Measurements from ENCODE around the gene PCED1A. TPM values are rescaled to one million over a fixed set of nuclear protein-coding genes. Genes with fewer than 3 reads are reported as not detected.

PCED1A gene
- polyA plus RNA-seq (2013) = 31.4 and 32.3 TPM in 2 replicates

GRCh38 chr20:2840138-2840966, at the start of gene PCED1A, which contains the start of gene VPS16:
Gene PCED1A (minus strand): TSS chr20:2840655. CDS start chr20:2839912, 743 bp downstream.
Gene VPS16 (plus strand): TSS chr20:2840745. CDS start chr20:2840775, 30 bp downstream.
- no CpG with 5 or more reads among the region's 98 CpGs for WGBS (ENCODE audit: extremely low coverage, insufficient coverage, insufficient read length)
- peak within 1 kb of the TSS; percentile 99 for H3K4me2 ChIP-seq (ENCODE audit: low read length)

GRCh38 chr20:2889797-2890196, 49.3 kb upstream of the PCED1A start:
- Histone ChIP-seq H3K27ac (ENCODE audit: low read depth, low read length) (no peak overlapping the region), H3K9me3 (ENCODE audit: insufficient read depth, low read depth, low read length) (no peaks in the 10 kb centered on the region), H3K23ac (ENCODE audit: low read length) (no peak overlapping the region), H3K9ac (ENCODE audit: low read length) (no peak overlapping the region), H3K36me3 (ENCODE audit: control insufficient read depth in 1 of 2, insufficient read depth in 2 of 2, low read length in 2 of 2) (no peaks in the 10 kb centered on the region), H2BK120ac (ENCODE audit: insufficient read depth, low read length, poor library complexity) (no peak overlapping the region), H4K91ac (ENCODE audit: low read depth, low read length) (no peak overlapping the region), H3K4me3 (ENCODE audit: low read depth, low read length) (no peak overlapping the region), H3K14ac (ENCODE audit: low read length) (no peak overlapping the region), H3K27me3 (ENCODE audit: insufficient read depth, low read length) (no peaks in the 10 kb centered on the region), H2AFZ (ENCODE audit: insufficient read depth, low read length, poor library complexity) (no peak overlapping the region), H3K4me2 (ENCODE audit: low read length) (no peak overlapping the region), H3K18ac (ENCODE audit: low read length) (no peak overlapping the region), H3K4me1 (ENCODE audit: control insufficient read depth in 1 of 2, insufficient read depth in 2 of 2, low read length in 2 of 2) (no peaks in the 10 kb centered on the region), H3K79me2 (ENCODE audit: control insufficient read depth, insufficient read depth, low read length, poor library complexity) (no peaks in the 10 kb centered on the region), H4K12ac (ENCODE audit: low read depth, low read length) (no peak overlapping the region), H2AK5ac (ENCODE audit: low read length) (no peak overlapping the region), H2BK12ac (ENCODE audit: low read length) (no peak overlapping the region), H4K8ac (ENCODE audit: low read depth, low read length) (no peak overlapping the region), H3K79me1 (ENCODE audit: low read length) (no peaks in the 10 kb centered on the region), H2BK5ac (ENCODE audit: low read depth, low read length, poor library complexity) (no peak overlapping the region), H3K4ac (ENCODE audit: low read depth, low read length) (no peak overlapping the region)
- no CpG with 5 or more reads among the region's 3 CpGs for WGBS (ENCODE audit: extremely low coverage, insufficient coverage, insufficient read length)
- DNase-seq = no peak

More at GRCh38 chr20:2840138-2840966, at the start of gene PCED1A, which contains the start of gene VPS16:
- peak within 1 kb of the TSS; percentile 90 for H2BK120ac ChIP-seq (ENCODE audit: insufficient read depth, low read length, poor library complexity)
- H2BK12ac ChIP-seq (ENCODE audit: low read length) = no peak within 1 kb of the TSS
- H2BK5ac ChIP-seq (ENCODE audit: low read depth, low read length, poor library complexity) = peak within 1 kb of the TSS; percentile 75
- H3K4me1 ChIP-seq (ENCODE audit: control insufficient read depth in 1 of 2, insufficient read depth in 2 of 2, low read length in 2 of 2) = peaks cover 6 to 9% of the 10 kb centered on the region in 2 experiments
- H4K8ac ChIP-seq (ENCODE audit: low read depth, low read length) = peak within 1 kb of the TSS; percentile 99
- peak within 1 kb of the TSS; percentile 94 for H4K91ac ChIP-seq (ENCODE audit: low read depth, low read length)
- no peak within 1 kb of the TSS for H3K23ac ChIP-seq (ENCODE audit: low read length)
- H3K4me3 ChIP-seq (ENCODE audit: low read depth, low read length) = peak within 1 kb of the TSS; percentile 79
- H2AFZ ChIP-seq (ENCODE audit: insufficient read depth, low read length, poor library complexity) = peak within 1 kb of the TSS; percentile 87
- H3K79me1 ChIP-seq (ENCODE audit: low read length) = peaks cover 9% of the 10 kb centered on the region
- peak; percentile 83 to 87 for DNase-seq
- peaks cover 6% of the 10 kb centered on the region for H3K79me2 ChIP-seq (ENCODE audit: control insufficient read depth, insufficient read depth, low read length, poor library complexity)
- peak within 1 kb of the TSS; percentile 75 for H3K4ac ChIP-seq (ENCODE audit: low read depth, low read length)
- H3K27ac ChIP-seq (ENCODE audit: low read depth, low read length) = peak within 1 kb of the TSS; percentile 28
- peak within 1 kb of the TSS; percentile 98 for H4K12ac ChIP-seq (ENCODE audit: low read depth, low read length)
- H3K18ac ChIP-seq (ENCODE audit: low read length) = peak within 1 kb of the TSS; percentile 95
- H3K9me3 ChIP-seq (ENCODE audit: insufficient read depth, low read depth, low read length) = peaks cover 1% of the 10 kb centered on the region
- peak within 1 kb of the TSS; percentile 96 for H3K14ac ChIP-seq (ENCODE audit: low read length)
- H3K27me3 ChIP-seq (ENCODE audit: insufficient read depth, low read length) = no peaks in the 10 kb centered on the region
- H3K9ac ChIP-seq (ENCODE audit: low read length) = peak within 1 kb of the TSS; percentile 90
- H2AK5ac ChIP-seq (ENCODE audit: low read length) = peak within 1 kb of the TSS; percentile 87
- peaks cover 9 to 16% of the 10 kb centered on the region in 2 experiments for H3K36me3 ChIP-seq (ENCODE audit: control insufficient read depth in 1 of 2, insufficient read depth in 2 of 2, low read length in 2 of 2)

- no peak overlapping the region for H3K27ac ChIP-seq (ENCODE audit: low read depth, low read length)
- H3K14ac ChIP-seq (ENCODE audit: low read length) = no peak overlapping the region
- no peak for DNase-seq
- no peak overlapping the region for H2BK12ac ChIP-seq (ENCODE audit: low read length)
- no peak overlapping the region for H4K8ac ChIP-seq (ENCODE audit: low read depth, low read length)
- no peaks in the 10 kb centered on the region for H3K36me3 ChIP-seq (ENCODE audit: control insufficient read depth in 1 of 2, insufficient read depth in 2 of 2, low read length in 2 of 2)
- H3K4me2 ChIP-seq (ENCODE audit: low read length) = no peak overlapping the region
- no peak overlapping the region for H2BK120ac ChIP-seq (ENCODE audit: insufficient read depth, low read length, poor library complexity)
- no peaks in the 10 kb centered on the region for H3K4me1 ChIP-seq (ENCODE audit: control insufficient read depth in 1 of 2, insufficient read depth in 2 of 2, low read length in 2 of 2)
- no peak overlapping the region for H3K9ac ChIP-seq (ENCODE audit: low read length)
- H4K91ac ChIP-seq (ENCODE audit: low read depth, low read length) = no peak overlapping the region
- no peak overlapping the region for H4K12ac ChIP-seq (ENCODE audit: low read depth, low read length)
- H3K27me3 ChIP-seq (ENCODE audit: insufficient read depth, low read length) = no peaks in the 10 kb centered on the region
- no peak overlapping the region for H2AFZ ChIP-seq (ENCODE audit: insufficient read depth, low read length, poor library complexity)
- no peak overlapping the region for H3K4ac ChIP-seq (ENCODE audit: low read depth, low read length)
- no peaks in the 10 kb centered on the region for H3K9me3 ChIP-seq (ENCODE audit: insufficient read depth, low read depth, low read length)
- H2AK5ac ChIP-seq (ENCODE audit: low read length) = no peak overlapping the region
- no peak overlapping the region for H2BK5ac ChIP-seq (ENCODE audit: low read depth, low read length, poor library complexity)
- H3K4me3 ChIP-seq (ENCODE audit: low read depth, low read length) = no peak overlapping the region
- no CpG with 5 or more reads among the region's 1 CpG for WGBS (ENCODE audit: extremely low coverage, insufficient coverage, insufficient read length)
- H3K79me2 ChIP-seq (ENCODE audit: control insufficient read depth, insufficient read depth, low read length, poor library complexity) = no peaks in the 10 kb centered on the region
- no peak overlapping the region for H3K23ac ChIP-seq (ENCODE audit: low read length)
- H3K18ac ChIP-seq (ENCODE audit: low read length) = no peak overlapping the region
- H3K79me1 ChIP-seq (ENCODE audit: low read length) = no peaks in the 10 kb centered on the region
Measured at GRCh38 chr20:2889209-2889608, 48.8 kb upstream of the PCED1A start.

DNA sequence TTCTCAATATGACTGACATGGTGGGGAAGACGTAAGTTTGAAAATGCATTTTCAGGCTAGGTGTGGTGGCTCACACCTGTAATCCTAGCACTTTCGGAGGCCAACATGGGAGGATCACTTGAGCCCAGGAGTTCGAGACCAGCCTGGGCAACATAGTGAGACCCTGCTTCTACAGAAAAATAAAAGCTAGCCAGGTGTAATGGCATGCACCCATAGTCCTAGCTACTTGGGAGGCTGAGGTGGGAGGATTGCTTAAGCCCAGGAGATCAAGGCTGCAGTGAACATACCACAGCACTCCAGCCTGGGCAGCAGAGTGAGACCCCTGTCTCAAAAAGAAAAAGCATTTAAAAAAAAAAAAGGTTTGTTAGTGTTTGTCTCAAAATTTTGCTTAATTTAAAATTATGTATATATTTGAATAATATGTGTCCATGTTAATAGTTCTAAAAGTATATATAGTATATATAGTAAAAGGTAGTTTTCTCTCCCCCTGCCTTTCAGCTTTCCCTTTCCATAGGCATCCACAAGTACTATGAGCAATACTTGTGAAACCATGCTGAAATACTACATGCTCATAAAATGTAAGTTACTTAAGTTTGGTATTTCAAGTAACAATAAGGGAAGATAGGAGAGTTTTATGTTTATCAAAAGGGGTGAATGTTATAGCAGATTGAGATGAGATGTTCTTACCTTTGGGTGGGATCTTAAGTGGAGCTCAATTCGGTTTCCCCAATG, 47.9 kb upstream of the PCED1A start:
- Histone ChIP-seq H3K36me3 (ENCODE audit: control insufficient read depth in 1 of 2, insufficient read depth in 2 of 2, low read length in 2 of 2) (no peaks in the 10 kb centered on the region), H3K27me3 (ENCODE audit: insufficient read depth, low read length) (no peaks in the 10 kb centered on the region), H3K4me1 (ENCODE audit: control insufficient read depth in 1 of 2, insufficient read depth in 2 of 2, low read length in 2 of 2) (no peaks in the 10 kb centered on the region), H3K4me2 (ENCODE audit: low read length) (no peak overlapping the region), H2AK5ac (ENCODE audit: low read length) (no peak overlapping the region), H3K79me1 (ENCODE audit: low read length) (no peaks in the 10 kb centered on the region), H3K14ac (ENCODE audit: low read length) (no peak overlapping the region), H4K91ac (ENCODE audit: low read depth, low read length) (no peak overlapping the region), H3K27ac (ENCODE audit: low read depth, low read length) (no peak overlapping the region), H3K23ac (ENCODE audit: low read length) (no peak overlapping the region), H3K18ac (ENCODE audit: low read length) (no peak overlapping the region), H2BK120ac (ENCODE audit: insufficient read depth, low read length, poor library complexity) (no peak overlapping the region), H3K4me3 (ENCODE audit: low read depth, low read length) (no peak overlapping the region), H2BK12ac (ENCODE audit: low read length) (no peak overlapping the region), H2AFZ (ENCODE audit: insufficient read depth, low read length, poor library complexity) (no peak overlapping the region), H3K9me3 (ENCODE audit: insufficient read depth, low read depth, low read length) (no peaks in the 10 kb centered on the region), H2BK5ac (ENCODE audit: low read depth, low read length, poor library complexity) (no peak overlapping the region), H4K12ac (ENCODE audit: low read depth, low read length) (no peak overlapping the region), H4K8ac (ENCODE audit: low read depth, low read length) (no peak overlapping the region), H3K9ac (ENCODE audit: low read length) (no peak overlapping the region), H3K4ac (ENCODE audit: low read depth, low read length) (no peak overlapping the region), H3K79me2 (ENCODE audit: control insufficient read depth, insufficient read depth, low read length, poor library complexity) (no peaks in the 10 kb centered on the region)
- no CpG with 5 or more reads among the region's 4 CpGs for WGBS (ENCODE audit: extremely low coverage, insufficient coverage, insufficient read length)
- DNase-seq = no peak

All from trophoblast cell (in vitro differentiated cells and primary cell).